Epithelial cell of proximal tubule (primary cell): ENCODE results near the gene CAPN1. TPM values are rescaled to one million over a fixed set of nuclear protein-coding genes. Genes with fewer than 3 reads are reported as not detected.

Source experiments
- DNase-seq: peaks from one replicate; pipeline ENCODE4 v3.0.0-alpha.2; 2011; ENCODE audit warnings: low read depth
- H3K4me3 ChIP-seq: 2 replicates; pipeline ENCODE4 v1.5.1; 2011; ENCODE audit warnings: low read depth, mild to moderate bottlenecking, low read length
- total RNA-seq: library from RNA; depleted of rRNA; stranded (reverse); fragments of >200 nt; gene quantifications from 2 replicates; pipeline ENCODE4 v1.2.3, GENCODE V29; 2015
- TF ChIP-seq, protein P1 (sequence below): conservative IDR thresholded peaks from 2 replicates; pipeline ENCODE4 v1.5.1; 2012; ENCODE audit warnings: low read depth, mild to moderate bottlenecking, low read length

The CAPN1 gene
- total RNA-seq, 1 donor from 2014 or later = 360 TPM

DNA sequence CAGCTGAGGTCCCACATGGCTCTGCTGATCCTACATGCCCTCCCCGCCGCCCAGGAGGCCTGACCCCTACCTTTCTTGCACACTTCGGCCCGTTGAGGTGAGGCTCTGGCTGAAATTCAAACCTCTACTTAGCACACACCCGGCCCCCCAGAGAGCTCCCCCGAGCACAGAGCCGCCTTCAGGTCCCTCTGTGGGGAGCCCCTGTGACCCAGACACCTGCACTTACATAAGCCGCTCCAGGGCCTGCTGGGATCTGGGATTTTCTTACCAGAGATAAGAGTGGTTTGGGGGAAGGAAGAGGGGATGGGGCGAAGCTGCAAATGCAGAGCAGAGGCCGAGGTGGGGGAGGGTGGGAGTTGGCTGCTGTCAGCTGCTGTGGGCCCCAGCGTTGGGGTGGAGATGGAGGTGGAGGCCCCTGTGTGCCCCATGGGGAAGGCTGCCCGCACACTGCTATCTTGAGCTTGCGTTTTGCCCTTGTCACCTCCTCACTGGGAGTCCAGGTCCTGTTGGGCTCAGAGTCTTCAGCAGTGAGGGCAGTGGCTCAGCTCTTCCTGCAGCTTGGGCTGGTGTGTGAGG lies 30.6 kb downstream of the CAPN1 start:
- TF ChIP-seq, protein P1, sequence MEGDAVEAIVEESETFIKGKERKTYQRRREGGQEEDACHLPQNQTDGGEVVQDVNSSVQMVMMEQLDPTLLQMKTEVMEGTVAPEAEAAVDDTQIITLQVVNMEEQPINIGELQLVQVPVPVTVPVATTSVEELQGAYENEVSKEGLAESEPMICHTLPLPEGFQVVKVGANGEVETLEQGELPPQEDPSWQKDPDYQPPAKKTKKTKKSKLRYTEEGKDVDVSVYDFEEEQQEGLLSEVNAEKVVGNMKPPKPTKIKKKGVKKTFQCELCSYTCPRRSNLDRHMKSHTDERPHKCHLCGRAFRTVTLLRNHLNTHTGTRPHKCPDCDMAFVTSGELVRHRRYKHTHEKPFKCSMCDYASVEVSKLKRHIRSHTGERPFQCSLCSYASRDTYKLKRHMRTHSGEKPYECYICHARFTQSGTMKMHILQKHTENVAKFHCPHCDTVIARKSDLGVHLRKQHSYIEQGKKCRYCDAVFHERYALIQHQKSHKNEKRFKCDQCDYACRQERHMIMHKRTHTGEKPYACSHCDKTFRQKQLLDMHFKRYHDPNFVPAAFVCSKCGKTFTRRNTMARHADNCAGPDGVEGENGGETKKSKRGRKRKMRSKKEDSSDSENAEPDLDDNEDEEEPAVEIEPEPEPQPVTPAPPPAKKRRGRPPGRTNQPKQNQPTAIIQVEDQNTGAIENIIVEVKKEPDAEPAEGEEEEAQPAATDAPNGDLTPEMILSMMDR = no peak
- H3K4me3 ChIP-seq = no peak overlapping the region
- no peak for DNase-seq

DNA sequence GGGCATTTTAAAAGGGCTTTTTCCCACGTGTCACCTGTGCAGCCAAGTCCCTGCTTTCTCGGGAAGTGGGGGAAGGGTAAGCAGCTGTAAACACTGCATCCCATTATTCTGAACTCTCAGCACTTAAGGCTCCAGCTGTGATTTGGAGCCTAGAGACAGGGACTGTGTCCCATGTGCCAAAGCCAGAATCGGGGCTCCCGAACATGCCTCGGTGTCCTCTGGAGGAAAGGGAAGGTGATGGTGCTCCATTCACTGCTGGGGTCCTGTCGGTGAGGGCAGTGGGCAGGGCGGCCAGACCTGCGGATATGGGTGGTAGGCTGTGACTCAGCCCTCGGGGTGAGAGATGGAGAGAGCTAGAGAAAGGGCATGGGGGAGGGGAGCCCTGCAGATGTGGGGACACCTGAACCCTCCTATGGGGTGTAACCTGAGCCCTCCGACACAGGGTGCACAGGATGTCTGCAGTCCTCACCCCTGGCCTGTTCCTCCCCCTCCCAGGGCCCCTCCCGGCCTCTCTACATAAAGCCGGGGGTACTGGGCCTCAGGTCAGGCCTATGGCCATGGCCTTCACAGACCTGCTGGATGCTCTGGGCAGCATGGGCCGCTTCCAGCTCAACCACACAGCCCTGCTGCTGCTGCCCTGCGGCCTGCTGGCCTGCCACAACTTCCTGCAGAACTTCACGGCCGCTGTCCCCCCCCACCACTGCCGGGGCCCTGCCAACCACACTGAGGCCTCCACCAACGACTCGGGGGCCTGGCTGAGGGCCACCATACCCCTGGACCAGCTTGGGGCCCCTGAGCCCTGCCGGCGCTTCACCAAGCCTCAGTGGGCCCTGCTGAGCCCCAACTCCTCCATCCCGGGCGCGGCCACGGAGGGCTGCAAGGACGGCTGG lies 31.8 kb downstream of the CAPN1 start:
- no peak overlapping the region for H3K4me3 ChIP-seq
- TF ChIP-seq, protein P1 = no peak
- no peak for DNase-seq

GRCh38 chr11:65214212-65214845 lies 32.6 kb downstream of the CAPN1 start:
- no peak overlapping the region for H3K4me3 ChIP-seq
- TF ChIP-seq, protein P1 = no peak
- no peak for DNase-seq

GRCh38 chr11:65215441-65216076 lies 33.8 kb downstream of the CAPN1 start:
- no peak overlapping the region for H3K4me3 ChIP-seq
- TF ChIP-seq, protein P1 = no peak
- no peak for DNase-seq

DNA sequence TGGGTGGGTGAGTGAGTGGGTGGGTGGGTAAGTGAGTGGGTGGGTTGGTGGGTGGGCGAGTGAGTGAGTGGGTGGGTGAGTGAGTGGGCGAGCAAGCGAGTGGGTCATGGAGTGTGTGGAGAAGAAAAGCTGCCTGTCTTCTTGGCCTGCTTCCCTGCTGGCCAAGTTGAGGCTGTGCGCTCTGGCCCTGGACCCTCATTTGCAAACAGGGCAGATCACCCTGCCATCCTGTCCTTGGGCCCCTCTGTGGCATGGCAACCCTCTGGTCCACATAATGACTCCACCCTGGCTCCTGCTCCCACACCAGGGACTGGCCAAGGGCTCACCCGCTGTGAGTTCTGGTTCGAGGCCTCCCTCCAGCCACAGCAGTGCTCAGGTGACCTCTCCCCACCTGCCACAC lies 35.1 kb downstream of the CAPN1 start:
- no peak overlapping the region for H3K4me3 ChIP-seq
- no peak for DNase-seq

More for the DNA sequence above, 35.1 kb downstream of the CAPN1 start:
- TF ChIP-seq, protein P1 = no peak
